Gastroesophageal sphincter (tissue), 3 donors: ENCODE data around the gene RAF1.

Source experiments
- POLR2A ChIP-seq, 2 donors: fragments of 450-650 bp; IDR thresholded peaks; one replicate each; pipeline ENCODE4 v1.6.1; 2017; ENCODE audit warnings: antibody characterized with exemption in 2 of 2, mild to moderate bottlenecking in 2 of 2, moderate library complexity in 1 of 2
- POLR2AphosphoS5 ChIP-seq: sonication (generic); formaldehyde crosslinking; IDR thresholded peaks from one replicate; pipeline ENCODE4 v1.6.1; 2017; ENCODE audit warnings: antibody characterized with exemption
- TF ChIP-seq, protein P1 (sequence below), 4 experiments: fragments of 200-600 bp in 2 of 4; fragments of 450-650 bp in 2 of 4; sonication (generic) in 1 of 4; IDR thresholded peaks; one replicate each; pipeline ENCODE4 v1.5.1; 2017 to 2019; ENCODE audit warnings: antibody characterized with exemption in 4 of 4, mild to moderate bottlenecking in 2 of 4, moderate library complexity in 2 of 4

DNA sequence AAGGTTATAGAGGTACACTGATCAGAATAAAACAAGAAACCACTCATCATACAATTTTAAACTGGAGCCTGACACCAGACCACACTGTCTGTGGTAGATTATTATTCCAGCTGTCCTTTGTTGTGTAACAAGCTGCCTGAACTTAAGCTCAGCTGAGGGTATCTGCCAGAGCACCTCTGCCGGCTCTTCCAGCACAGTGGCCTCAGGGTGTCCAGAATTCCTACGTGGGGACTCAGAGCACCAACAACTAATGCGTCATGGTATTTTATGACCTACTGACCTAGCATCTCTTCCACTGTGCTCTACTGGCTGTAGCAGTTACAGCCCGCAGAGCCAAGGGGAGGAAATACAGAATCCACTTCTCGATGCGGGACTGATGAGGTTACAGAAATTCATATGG is 15.6 kb upstream of the RAF1 start:
- no peak for TF ChIP-seq POLR2AphosphoS5
- TF ChIP-seq POLR2A (IDR thresholded peaks at IDR 0.05), result no peak
- TF ChIP-seq, protein P1, sequence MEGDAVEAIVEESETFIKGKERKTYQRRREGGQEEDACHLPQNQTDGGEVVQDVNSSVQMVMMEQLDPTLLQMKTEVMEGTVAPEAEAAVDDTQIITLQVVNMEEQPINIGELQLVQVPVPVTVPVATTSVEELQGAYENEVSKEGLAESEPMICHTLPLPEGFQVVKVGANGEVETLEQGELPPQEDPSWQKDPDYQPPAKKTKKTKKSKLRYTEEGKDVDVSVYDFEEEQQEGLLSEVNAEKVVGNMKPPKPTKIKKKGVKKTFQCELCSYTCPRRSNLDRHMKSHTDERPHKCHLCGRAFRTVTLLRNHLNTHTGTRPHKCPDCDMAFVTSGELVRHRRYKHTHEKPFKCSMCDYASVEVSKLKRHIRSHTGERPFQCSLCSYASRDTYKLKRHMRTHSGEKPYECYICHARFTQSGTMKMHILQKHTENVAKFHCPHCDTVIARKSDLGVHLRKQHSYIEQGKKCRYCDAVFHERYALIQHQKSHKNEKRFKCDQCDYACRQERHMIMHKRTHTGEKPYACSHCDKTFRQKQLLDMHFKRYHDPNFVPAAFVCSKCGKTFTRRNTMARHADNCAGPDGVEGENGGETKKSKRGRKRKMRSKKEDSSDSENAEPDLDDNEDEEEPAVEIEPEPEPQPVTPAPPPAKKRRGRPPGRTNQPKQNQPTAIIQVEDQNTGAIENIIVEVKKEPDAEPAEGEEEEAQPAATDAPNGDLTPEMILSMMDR (IDR thresholded peaks at IDR 0.05), result no peak
